VCaP (cell line): ENCODE data around the gene ZSWIM9.

Experiments
- H3K27ac ChIP-seq: fragments of 450-650 bp; 2 replicates; pipeline ENCODE4 v1.5.1; 2017
- CTCF ChIP-seq: fragments of 450-650 bp; conservative IDR thresholded peaks from 2 replicates; pipeline ENCODE4 v1.5.1; 2017; ENCODE audit warnings: mild to moderate bottlenecking, moderate library complexity

Gene ZSWIM9

GRCh38 chr19:48175578-48175977 lies 5.1 kb downstream of the ZSWIM9 start:
- no peak overlapping the region for H3K27ac ChIP-seq
- no peak for TF ChIP-seq CTCF

GRCh38 chr19:48176226-48176625 lies 5.7 kb downstream of the ZSWIM9 start:
- TF ChIP-seq CTCF: no peak
- H3K27ac ChIP-seq: no peak overlapping the region

- no peak overlapping the region for H3K27ac ChIP-seq
Measured at GRCh38 chr19:48181505-48181904, 11.0 kb downstream of the ZSWIM9 start.

GRCh38 chr19:48182434-48182833 lies 12.0 kb downstream of the ZSWIM9 start:
- peak; percentile 31 for TF ChIP-seq CTCF
- no peak overlapping the region for H3K27ac ChIP-seq

More at GRCh38 chr19:48181505-48181904, 11.0 kb downstream of the ZSWIM9 start:
- no peak for TF ChIP-seq CTCF

GRCh38 chr19:48183356-48183755 lies 12.9 kb downstream of the ZSWIM9 start:
- no peak for TF ChIP-seq CTCF
- no peak overlapping the region for H3K27ac ChIP-seq

- no peak overlapping the region for H3K27ac ChIP-seq
- no peak for TF ChIP-seq CTCF
Measured at GRCh38 chr19:48186015-48186414, 15.5 kb downstream of the ZSWIM9 start.

- H3K27ac ChIP-seq: no peak overlapping the region
- no peak for TF ChIP-seq CTCF
Measured at GRCh38 chr19:48186541-48186991, 16.1 kb downstream of the ZSWIM9 start.
